ENCODE measurements around the gene PRORP.

- no peak for TF ChIP-seq REST (IDR thresholded peaks at IDR 0.05; ENCODE audit: low read depth, low read length)
- TF ChIP-seq PBX3 (IDR thresholded peaks at IDR 0.05): no peak
- TF ChIP-seq NFIC (IDR thresholded peaks at IDR 0.05; ENCODE audit: borderline replicate concordance): no peak
- no peak for TF ChIP-seq GATA2 (CRISPR knock-in tag; IDR thresholded peaks at IDR 0.05)
- TF ChIP-seq, protein P1, sequence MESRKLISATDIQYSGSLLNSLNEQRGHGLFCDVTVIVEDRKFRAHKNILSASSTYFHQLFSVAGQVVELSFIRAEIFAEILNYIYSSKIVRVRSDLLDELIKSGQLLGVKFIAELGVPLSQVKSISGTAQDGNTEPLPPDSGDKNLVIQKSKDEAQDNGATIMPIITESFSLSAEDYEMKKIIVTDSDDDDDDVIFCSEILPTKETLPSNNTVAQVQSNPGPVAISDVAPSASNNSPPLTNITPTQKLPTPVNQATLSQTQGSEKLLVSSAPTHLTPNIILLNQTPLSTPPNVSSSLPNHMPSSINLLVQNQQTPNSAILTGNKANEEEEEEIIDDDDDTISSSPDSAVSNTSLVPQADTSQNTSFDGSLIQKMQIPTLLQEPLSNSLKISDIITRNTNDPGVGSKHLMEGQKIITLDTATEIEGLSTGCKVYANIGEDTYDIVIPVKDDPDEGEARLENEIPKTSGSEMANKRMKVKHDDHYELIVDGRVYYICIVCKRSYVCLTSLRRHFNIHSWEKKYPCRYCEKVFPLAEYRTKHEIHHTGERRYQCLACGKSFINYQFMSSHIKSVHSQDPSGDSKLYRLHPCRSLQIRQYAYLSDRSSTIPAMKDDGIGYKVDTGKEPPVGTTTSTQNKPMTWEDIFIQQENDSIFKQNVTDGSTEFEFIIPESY (IDR thresholded peaks at IDR 0.05; ENCODE audit: borderline replicate concordance, low read depth): no peak
- no peak for TF ChIP-seq EP300 (IDR thresholded peaks at IDR 0.05; ENCODE audit: borderline replicate concordance in 1 of 2, low read depth in 1 of 2, low read length in 1 of 2)
- TF ChIP-seq POLR2AphosphoS5 (IDR thresholded peaks at IDR 0.05; ENCODE audit: low read depth, low read length): no peak
- no peak for TF ChIP-seq JUND (IDR thresholded peaks at IDR 0.05)
Observed at GRCh38 chr14:35073486-35073885, 48.9 kb upstream of the PRORP start.
